Right cardiac atrium (tissue), 5 donors: ENCODE data around the gene MYBBP1A. TPM values are rescaled to one million over a fixed set of nuclear protein-coding genes. Genes with fewer than 3 reads are reported as not detected.
A peak's percentile ranks its signal among the peaks of the same experiment; 100 is the strongest.
"Not testable (repeated sequence)": the region's sequence is repeated elsewhere in the genome, so short reads cannot be mapped to it uniquely, and the experiment has no call there.

Source experiments
- ATAC-seq, 2 donors: fragments of 200-7000 bp; cut with Tn5 transposase; one replicate each; pipeline versions ENCODE4 v1.8.0 to v1.9.1; 2020; ENCODE audit warnings: moderate library complexity in 2 of 2, mild to moderate bottlenecking in 1 of 2
- DNase-seq, 3 donors: peaks; one replicate each; pipeline ENCODE4 v3.0.0-alpha.2; 2020
- H3K27ac ChIP-seq: one replicate; pipeline ENCODE4 v1.5.1; 2013; ENCODE audit warnings: mild to moderate bottlenecking, low read length, control low read depth, moderate library complexity
- H3K27me3 ChIP-seq: one replicate; pipeline ENCODE4 v1.6.1; 2013; ENCODE audit not compliant: control insufficient read depth, insufficient read depth
- H3K4me1 ChIP-seq: one replicate; pipeline ENCODE4 v1.6.1; 2013; ENCODE audit warnings: low read length; ENCODE audit not compliant: control insufficient read depth, insufficient read depth
- H3K4me3 ChIP-seq: one replicate; pipeline ENCODE4 v1.5.1; 2013; ENCODE audit warnings: low read length, control low read depth
- H3K9me3 ChIP-seq: one replicate; pipeline ENCODE4 v1.6.1; 2013; ENCODE audit warnings: low read length; ENCODE audit not compliant: control insufficient read depth
- WGBS: extraction: QIAGEN DNeasy Blood & Tissue Kit; methylation state at CpG from one replicate; pipeline ENCODE4 v1.1.7; 2013; 5-methylcytosine and 5-hydroxymethylcytosine counted together
- intact Hi-C, 4 donors: fragments of 100-400 bp; cut with DNase I; formaldehyde crosslinking; loops; one replicate each; pipeline versions ENCODE4 v1.11.0 to v1.14.0; 2022 to 2023
- polyA plus RNA-seq: library from polyadenylated mRNA; stranded (reverse); fragments of 200-250 nt; gene quantifications from one replicate; pipeline ENCODE4 v1.2.3, GENCODE V29; 2013
- total RNA-seq, 4 donors: library from RNA; stranded (reverse); fragmentation: NEBNext Ultra II Directional; extraction: Animal tissue kit (Norgen Biotek cat#: 25700); gene quantifications; one replicate each; pipeline ENCODE4 v1.2.1, GENCODE V29; 2021
- donor health status: healthy with polysubstance abuse.
- donor health status: DM: no; HTN: yes; CAD: no.
- donor health status: DM: no; HTN: no; CAD: no.
- donor health status: DM: no; HTN: yes; CAD: no; lungs with severe emphysema.
- donor health status: DM: yes; HTN: yes; CAD: no.

The MYBBP1A gene
- total and polyA plus RNA-seq, 5 donors, result 15.9 to 28.5 (median 22.1) TPM

DNA sequence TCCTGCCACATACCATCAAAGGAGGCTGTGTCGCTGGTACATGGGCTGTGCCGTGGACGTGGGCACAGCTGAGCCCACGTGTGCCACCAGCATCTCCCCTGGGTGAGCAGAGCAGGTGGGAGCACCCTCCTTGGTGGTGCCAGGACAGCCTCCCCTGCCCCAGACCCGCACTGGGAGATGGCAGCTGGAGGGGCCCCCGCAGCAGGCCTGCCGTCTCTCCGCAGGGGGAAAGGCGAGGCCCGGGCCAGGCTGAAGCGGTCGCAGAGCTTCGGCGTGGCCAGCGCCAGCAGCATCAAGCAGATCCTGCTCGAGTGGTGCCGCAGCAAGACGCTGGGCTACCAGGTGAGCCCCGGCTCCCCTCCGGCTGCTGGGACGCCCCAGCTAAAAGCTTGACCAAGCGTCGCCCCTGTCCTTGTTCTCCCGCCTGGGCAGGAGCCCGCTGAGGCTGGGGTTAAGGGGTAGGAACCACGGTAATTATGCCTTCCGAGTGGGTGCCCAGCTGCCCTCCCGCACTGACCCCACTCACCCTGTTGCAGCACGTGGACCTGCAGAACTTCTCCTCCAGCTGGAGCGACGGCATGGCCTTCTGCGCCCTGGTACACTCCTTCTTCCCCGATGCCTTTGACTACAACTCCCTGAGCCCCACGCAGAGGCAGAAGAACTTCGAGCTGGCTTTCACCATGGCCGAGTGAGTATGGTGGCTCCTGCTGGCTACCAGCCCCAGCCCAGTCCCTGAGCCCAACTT, 41.6 kb upstream of the MYBBP1A start:
- DNase-seq (peak in 1 of 3 donors; percentile 46), ATAC-seq (no peak)
- intact Hi-C loops, result no loop called here
- Histone ChIP-seq H3K4me1 (peaks cover 6% of the 10 kb centered on the region), H3K4me3 (no peak overlapping the region), H3K27me3 (no peaks in the 10 kb centered on the region), H3K9me3 (no peaks in the 10 kb centered on the region), H3K27ac (no peak overlapping the region)
- WGBS, result 96% methylated on average over 36 of the region's 36 CpGs

DNA sequence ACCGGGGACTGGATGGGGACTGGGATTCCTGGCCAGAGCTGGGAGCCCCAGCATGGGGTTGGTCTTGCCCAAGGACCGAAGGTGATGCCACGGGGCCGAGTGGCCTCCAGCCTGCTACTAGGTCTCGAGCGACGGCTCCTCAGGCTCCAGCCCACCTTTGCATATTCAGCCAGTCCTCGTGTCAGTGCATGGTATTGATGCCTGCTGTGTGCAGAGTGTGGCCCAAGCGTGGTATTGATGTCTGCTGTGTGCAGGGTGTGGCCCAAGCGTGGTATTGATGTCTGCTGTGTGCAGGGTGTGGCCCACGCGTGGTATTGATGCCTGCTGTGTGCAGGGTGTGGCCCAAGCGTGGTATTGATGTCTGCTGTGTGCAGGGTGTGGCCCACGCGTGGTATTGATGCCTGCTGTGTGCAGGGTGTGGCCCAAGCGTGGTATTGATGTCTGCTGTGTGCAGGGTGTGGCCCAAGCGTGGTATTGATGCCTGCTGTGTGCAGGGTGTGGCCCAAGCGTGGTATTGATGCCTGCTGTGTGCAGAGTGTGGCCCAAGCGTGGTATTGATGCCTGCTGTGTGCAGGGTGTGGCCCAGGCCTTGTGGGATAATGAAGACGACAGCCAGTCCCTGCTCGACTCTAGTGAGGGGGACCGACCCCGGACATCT, 40.6 kb upstream of the MYBBP1A start:
- peak in 1 of 3 donors; percentile 30 for DNase-seq
- intact Hi-C loops, H3K4me1 ChIP-seq, H3K9me3 ChIP-seq, ATAC-seq, H3K4me3 ChIP-seq, H3K27me3 ChIP-seq, H3K27ac ChIP-seq: not testable (repeated sequence)
- 95% methylated on average over 23 of the region's 23 CpGs for WGBS

GRCh38 chr17:4594931-4595684, 39.9 kb upstream of the MYBBP1A start:
- intact Hi-C loops, result no loop called here
- Histone ChIP-seq H3K9me3 (no peaks in the 10 kb centered on the region), H3K4me3 (no peak overlapping the region), H3K27me3 (no peaks in the 10 kb centered on the region), H3K4me1 (peaks cover 4% of the 10 kb centered on the region), H3K27ac (no peak overlapping the region)
- DNase-seq (peak in 1 of 3 donors; percentile 76), ATAC-seq (no peak)
- WGBS, result 59% methylated on average over 29 of the region's 29 CpGs

GRCh38 chr17:4594406-4594805, 39.2 kb upstream of the MYBBP1A start:
- DNase-seq, result peak in 1 of 3 donors; percentile 37
- intact Hi-C loops, result no loop called here
- H3K27me3 ChIP-seq, result no peaks in the 10 kb centered on the region
- H3K9me3 ChIP-seq, result no peaks in the 10 kb centered on the region
- no peak overlapping the region for H3K4me3 ChIP-seq
- H3K4me1 ChIP-seq, result peaks cover 2% of the 10 kb centered on the region
- no peak for ATAC-seq
- 90% methylated on average over 7 of the region's 7 CpGs for WGBS
- H3K27ac ChIP-seq, result no peak overlapping the region

- Histone ChIP-seq H3K4me1 (no peaks in the 10 kb centered on the region), H3K4me3 (no peak overlapping the region), H3K9me3 (no peaks in the 10 kb centered on the region), H3K27me3 (no peaks in the 10 kb centered on the region), H3K27ac (no peak overlapping the region)
- DNase-seq (peak in 1 of 3 donors; percentile 45), ATAC-seq (no peak)
- intact Hi-C loops, result no loop called here
- WGBS, result 89% methylated on average over 14 of the region's 14 CpGs
These were observed 37.8 kb upstream of the MYBBP1A start for GRCh38 chr17:4593021-4593421.

- Histone ChIP-seq H3K4me3 (no peak overlapping the region), H3K27me3 (no peaks in the 10 kb centered on the region), H3K4me1 (peaks cover under 1% of the 10 kb centered on the region), H3K27ac (no peak overlapping the region), H3K9me3 (no peaks in the 10 kb centered on the region)
- WGBS, result 85% methylated on average over 11 of the region's 11 CpGs
- peak in 1 of 3 donors; percentile 18 for DNase-seq
- intact Hi-C loops, result no loop called here
- no peak for ATAC-seq
These were observed 37.2 kb upstream of the MYBBP1A start for GRCh38 chr17:4592240-4593005.

- ATAC-seq, result peak; percentile 2 to 4
- 59% methylated on average over 12 of the region's 12 CpGs for WGBS
- DNase-seq, result peak in 1 of 3 donors; percentile 49
- no peaks in the 10 kb centered on the region for H3K9me3 ChIP-seq
- H3K27ac ChIP-seq, result no peak overlapping the region
- intact Hi-C loops, result no loop called here
- peaks cover 3% of the 10 kb centered on the region for H3K4me1 ChIP-seq
- no peak overlapping the region for H3K4me3 ChIP-seq
- H3K27me3 ChIP-seq, result no peaks in the 10 kb centered on the region
These were observed 36.3 kb upstream of the MYBBP1A start for GRCh38 chr17:4591529-4591928.

DNA sequence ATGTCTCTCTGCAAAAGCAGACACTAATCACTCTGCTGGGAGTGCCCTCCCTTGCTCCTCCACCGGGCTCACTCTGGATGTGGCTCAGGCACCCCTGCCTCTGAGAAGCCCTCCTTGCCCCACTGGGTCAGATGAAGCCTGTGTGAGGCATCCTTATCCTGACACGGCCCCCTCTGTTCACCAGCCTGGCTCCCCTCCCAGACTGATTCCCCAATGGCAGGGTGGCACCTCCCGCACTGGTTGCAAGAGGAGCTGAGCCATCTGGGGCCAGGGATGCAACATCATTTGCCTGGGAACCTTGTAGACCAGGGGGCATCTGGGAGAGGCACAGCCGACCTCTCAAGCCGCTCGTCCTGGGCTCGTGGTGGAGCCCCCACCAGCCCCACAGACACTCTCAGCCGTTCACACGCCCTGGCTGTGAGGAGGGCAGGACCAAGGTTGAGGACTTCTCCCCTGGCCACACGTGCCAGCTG, 35.8 kb upstream of the MYBBP1A start:
- H3K4me3 ChIP-seq, result no peak overlapping the region

DNA sequence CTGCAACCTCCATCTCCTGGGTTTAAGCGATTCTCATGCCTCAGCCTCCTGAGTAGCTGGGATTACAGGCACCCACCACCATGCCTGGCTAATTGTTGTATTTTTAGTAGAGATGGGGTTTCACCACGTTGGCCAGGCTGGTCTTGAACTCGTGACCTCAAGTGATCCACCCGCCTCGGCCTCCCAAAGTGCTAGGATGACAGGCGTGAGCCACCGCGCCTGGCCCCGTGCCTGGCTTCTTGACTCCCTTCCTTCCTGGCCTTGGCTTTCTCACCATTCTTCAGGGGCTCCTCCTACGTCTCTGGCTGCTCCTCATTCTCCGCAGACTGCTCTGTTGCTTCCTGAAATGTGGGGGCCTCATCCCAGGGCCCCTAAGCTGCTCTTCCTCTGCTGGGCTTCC, 34.9 kb upstream of the MYBBP1A start:
- H3K4me3 ChIP-seq, intact Hi-C loops, H3K27ac ChIP-seq, H3K4me1 ChIP-seq, DNase-seq, H3K27me3 ChIP-seq, H3K9me3 ChIP-seq: not testable (repeated sequence)
- peak in 1 of 2 donors; percentile 3 for ATAC-seq
- 59% methylated on average over 11 of the region's 11 CpGs for WGBS

More for the DNA sequence above, 35.8 kb upstream of the MYBBP1A start:
- Histone ChIP-seq H3K27me3 (no peaks in the 10 kb centered on the region), H3K4me1 (peaks cover 3% of the 10 kb centered on the region), H3K9me3 (no peaks in the 10 kb centered on the region), H3K27ac (no peak overlapping the region)
- peak in 1 of 3 donors; percentile 51 for DNase-seq
- no peak for ATAC-seq
- intact Hi-C loops, result no loop called here
- 55% methylated on average over 10 of the region's 10 CpGs for WGBS

DNA sequence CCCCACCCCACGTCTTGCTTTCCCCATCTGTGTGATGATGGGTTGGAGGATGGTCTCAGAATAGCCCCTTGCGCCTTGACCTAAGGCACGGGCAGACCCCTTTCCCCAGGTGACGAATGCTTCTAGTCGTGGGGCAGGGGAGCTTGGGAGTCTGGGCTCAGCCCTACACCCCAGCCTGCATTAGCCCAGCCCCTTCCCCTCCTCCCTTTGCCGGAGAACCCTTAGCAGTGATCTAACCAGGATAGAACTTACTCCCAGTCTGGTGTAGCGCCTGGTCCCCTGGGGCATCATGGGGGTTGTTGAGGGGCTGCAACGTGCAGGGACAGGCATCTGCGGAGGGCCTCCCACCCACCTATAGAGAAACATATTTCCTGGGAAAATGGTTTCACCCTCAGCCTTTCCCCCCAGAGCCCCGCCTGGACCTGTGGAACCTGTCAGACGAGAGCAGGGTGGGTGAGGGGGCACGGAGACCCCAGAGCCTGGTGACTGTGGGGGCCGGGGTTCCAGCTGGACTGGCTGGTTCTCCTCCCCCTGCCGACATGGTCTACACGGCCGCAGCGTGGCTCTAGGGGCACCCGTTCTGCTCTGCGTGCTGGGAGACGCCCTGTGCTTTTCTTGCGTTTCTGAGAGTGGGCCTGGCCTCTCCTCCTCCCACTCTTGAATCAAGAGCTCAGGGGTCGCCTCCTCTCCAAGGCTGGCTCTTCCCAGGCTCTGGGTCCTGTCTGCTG, 33.9 kb upstream of the MYBBP1A start:
- H3K4me3 ChIP-seq, result no peak overlapping the region
- no peaks in the 10 kb centered on the region for H3K27me3 ChIP-seq
- ATAC-seq, result no peak
- H3K9me3 ChIP-seq, result no peaks in the 10 kb centered on the region
- intact Hi-C loops, result no loop called here
- DNase-seq, result no peak
- WGBS, result 84% methylated on average over 22 of the region's 22 CpGs
- H3K4me1 ChIP-seq, result peaks cover 3% of the 10 kb centered on the region
- H3K27ac ChIP-seq, result no peak overlapping the region
